Aorta (tissue), 5 donors: Measurements from ENCODE around the gene CLEC20A. TPM values are rescaled to one million over a fixed set of nuclear protein-coding genes. Genes with fewer than 3 reads are reported as not detected.

ENCODE experiments used
- ATAC-seq: fragments of 200-7000 bp; cut with Tn5 transposase; one replicate; pipeline ENCODE4 v1.9.1; 2022; ENCODE audit warnings: moderate library complexity; ENCODE audit not compliant: low FRiP score
- DNase-seq, 2 donors: peaks; one replicate each; pipeline ENCODE4 v3.0.0-alpha.2; 2020
- H3K27ac ChIP-seq, 2 donors: one replicate each; pipeline ENCODE4 v1.5.1; 2013; ENCODE audit warnings: low read length in 2 of 2, mild to moderate bottlenecking in 2 of 2, moderate library complexity in 2 of 2, control low read depth in 1 of 2, inconsistent platforms in 1 of 2, low read depth in 1 of 2
- H3K27me3 ChIP-seq, 2 donors: one replicate each; pipeline ENCODE4 v1.6.1; 2013; ENCODE audit warnings: control low read depth in 1 of 2, low read length in 1 of 2, mild to moderate bottlenecking in 1 of 2, moderate library complexity in 1 of 2; ENCODE audit not compliant: insufficient read depth in 2 of 2, control insufficient read depth in 1 of 2
- H3K36me3 ChIP-seq, 2 donors: one replicate each; pipeline ENCODE4 v1.6.1; 2013; ENCODE audit warnings: control low read depth in 1 of 2, low read length in 1 of 2, mild to moderate bottlenecking in 1 of 2; ENCODE audit not compliant: insufficient read depth in 2 of 2, control insufficient read depth in 1 of 2
- H3K4me1 ChIP-seq, 2 donors: one replicate each; pipeline ENCODE4 v1.6.1; 2013; ENCODE audit warnings: low read length in 2 of 2, control low read depth in 1 of 2, mild to moderate bottlenecking in 1 of 2, moderate library complexity in 1 of 2; ENCODE audit not compliant: insufficient read depth in 2 of 2, control insufficient read depth in 1 of 2
- H3K4me3 ChIP-seq, 2 donors: one replicate each; pipeline ENCODE4 v1.5.1; 2013; ENCODE audit warnings: low read length in 2 of 2, control low read depth in 1 of 2, mild to moderate bottlenecking in 1 of 2
- H3K9me3 ChIP-seq: one replicate; pipeline ENCODE4 v1.6.1; 2013; ENCODE audit warnings: mild to moderate bottlenecking, low read length; ENCODE audit not compliant: control insufficient read depth
- WGBS, 2 donors: extraction: QIAGEN DNeasy Blood & Tissue Kit; methylation state at CpG; one replicate each; pipeline ENCODE4 v1.1.7; 2013; 5-methylcytosine and 5-hydroxymethylcytosine counted together
- intact Hi-C, 2 donors: fragments of 100-400 bp; cut with DNase I; formaldehyde crosslinking; loops; one replicate each; pipeline versions ENCODE4 v1.14.2 to v1.15.0; 2022
- polyA plus RNA-seq, 2 donors: library from polyadenylated mRNA; stranded (reverse); fragments of 200-250 nt; gene quantifications; one replicate each; pipeline ENCODE4 v1.2.3, GENCODE V29; 2013
- total RNA-seq, 2 donors: library from RNA; stranded (reverse); fragmentation: NEBNext Ultra II Directional; extraction: Animal tissue kit (Norgen Biotek cat#: 25700); gene quantifications; one replicate each; pipeline ENCODE4 v1.2.1, GENCODE V29; 2021
- donor health status: healthy with polysubstance abuse.
- donor health status: Bipolar disorder and iron deficiency.
- donor health status: DM: no; HTN: no; CAD: no.
- donor health status: DM: no; HTN: no; CAD: no.
- donor health status: DM: yes; HTN: yes; CAD: no.

The CLEC20A gene
- total and polyA plus RNA-seq, 4 donors, result not detected

- no peak for DNase-seq
- Histone ChIP-seq H3K36me3 (no peaks in the 10 kb centered on the region), H3K27me3 (no peaks in the 10 kb centered on the region), H3K4me1 (no peaks in the 10 kb centered on the region), H3K27ac (no peak overlapping the region), H3K4me3 (no peak overlapping the region), H3K9me3 (no peaks in the 10 kb centered on the region)
- WGBS, 2 donors, result 91 to 92% methylated on average over 16 of the region's 16 CpGs
- intact Hi-C loops, result no loop called here
- no peak for ATAC-seq
Observed at GRCh38 chr1:178498896-178499675, 2.3 kb upstream of the CLEC20A start.

- Histone ChIP-seq H3K27ac (no peak overlapping the region), H3K4me1 (no peaks in the 10 kb centered on the region), H3K27me3 (no peaks in the 10 kb centered on the region), H3K36me3 (no peaks in the 10 kb centered on the region), H3K4me3 (no peak overlapping the region), H3K9me3 (no peaks in the 10 kb centered on the region)
- intact Hi-C loops, result no loop called here
- DNase-seq (no peak), ATAC-seq (no peak)
- 88 to 92% methylated on average over 7 of the region's 7 CpGs for WGBS, 2 donors
Observed at GRCh38 chr1:178497903-178498478, 1.2 kb upstream of the CLEC20A start.

GRCh38 chr1:178495741-178496409, 889 bp downstream of the CLEC20A start:
- ATAC-seq, result no peak
- no peak for DNase-seq
- intact Hi-C loops, result no loop called here
- no peaks in the 10 kb centered on the region for H3K9me3 ChIP-seq
- H3K36me3 ChIP-seq, result no peaks in the 10 kb centered on the region
- H3K27me3 ChIP-seq, result no peaks in the 10 kb centered on the region
- H3K4me1 ChIP-seq, result no peaks in the 10 kb centered on the region
- no peak overlapping the region for H3K27ac ChIP-seq
- 91 to 93% methylated on average over 16 of the region's 16 CpGs for WGBS, 2 donors
- H3K4me3 ChIP-seq, result no peak overlapping the region

GRCh38 chr1:178495158-178495557, 1.6 kb downstream of the CLEC20A start:
- H3K27ac ChIP-seq, result no peak overlapping the region
- intact Hi-C loops, result no loop called here
- WGBS, 2 donors, result 95 to 100% methylated on average over 1 of the region's 1 CpG

GRCh38 chr1:178494569-178494971, 2.2 kb downstream of the CLEC20A start:
- 94 to 96% methylated on average over 13 of the region's 13 CpGs for WGBS, 2 donors
- intact Hi-C loops, result no loop called here
- Histone ChIP-seq H3K27ac (no peak overlapping the region), H3K36me3 (no peaks in the 10 kb centered on the region), H3K9me3 (no peaks in the 10 kb centered on the region), H3K27me3 (no peaks in the 10 kb centered on the region), H3K4me3 (no peak overlapping the region), H3K4me1 (no peaks in the 10 kb centered on the region)
- DNase-seq (no peak), ATAC-seq (no peak)

More at GRCh38 chr1:178495158-178495557, 1.6 kb downstream of the CLEC20A start:
- Histone ChIP-seq H3K36me3 (no peaks in the 10 kb centered on the region), H3K4me1 (no peaks in the 10 kb centered on the region), H3K9me3 (no peaks in the 10 kb centered on the region), H3K27me3 (no peaks in the 10 kb centered on the region), H3K4me3 (no peak overlapping the region)
- no peak for DNase-seq
- no peak for ATAC-seq

- WGBS, 2 donors, result 91 to 95% methylated on average over 15 to 16 of the region's 16 CpGs
- no peak for ATAC-seq
- Histone ChIP-seq H3K9me3 (no peaks in the 10 kb centered on the region), H3K4me3 (no peak overlapping the region), H3K4me1 (no peaks in the 10 kb centered on the region), H3K27me3 (no peaks in the 10 kb centered on the region), H3K36me3 (no peaks in the 10 kb centered on the region), H3K27ac (no peak overlapping the region)
- intact Hi-C loops, result no loop called here
- DNase-seq, result no peak
Observed at GRCh38 chr1:178493301-178493741, 3.4 kb downstream of the CLEC20A start.

GRCh38 chr1:178492341-178492740, 4.4 kb downstream of the CLEC20A start:
- H3K36me3 ChIP-seq, result no peaks in the 10 kb centered on the region
- H3K4me3 ChIP-seq, result no peak overlapping the region
- ATAC-seq (no peak), DNase-seq (no peak)
- H3K27ac ChIP-seq, result no peak overlapping the region
- H3K4me1 ChIP-seq, result no peaks in the 10 kb centered on the region
- H3K27me3 ChIP-seq, result no peaks in the 10 kb centered on the region
- H3K9me3 ChIP-seq, result no peaks in the 10 kb centered on the region
- intact Hi-C loops, result no loop called here
- WGBS, 2 donors, result 89% methylated on average over 11 of the region's 11 CpGs

- H3K9me3 ChIP-seq, result no peaks in the 10 kb centered on the region
- no peak overlapping the region for H3K27ac ChIP-seq
- intact Hi-C loops, result no loop called here
- no peak overlapping the region for H3K4me3 ChIP-seq
- ATAC-seq (no peak), DNase-seq (no peak)
- H3K27me3 ChIP-seq, result no peaks in the 10 kb centered on the region
- no peaks in the 10 kb centered on the region for H3K36me3 ChIP-seq
- 94 to 97% methylated on average over 4 of the region's 4 CpGs for WGBS, 2 donors
- H3K4me1 ChIP-seq, result no peaks in the 10 kb centered on the region
Observed at GRCh38 chr1:178491721-178492120, 5.0 kb downstream of the CLEC20A start.
